ENCODE results near the gene RNF26.

The RNF26 gene

DNA sequence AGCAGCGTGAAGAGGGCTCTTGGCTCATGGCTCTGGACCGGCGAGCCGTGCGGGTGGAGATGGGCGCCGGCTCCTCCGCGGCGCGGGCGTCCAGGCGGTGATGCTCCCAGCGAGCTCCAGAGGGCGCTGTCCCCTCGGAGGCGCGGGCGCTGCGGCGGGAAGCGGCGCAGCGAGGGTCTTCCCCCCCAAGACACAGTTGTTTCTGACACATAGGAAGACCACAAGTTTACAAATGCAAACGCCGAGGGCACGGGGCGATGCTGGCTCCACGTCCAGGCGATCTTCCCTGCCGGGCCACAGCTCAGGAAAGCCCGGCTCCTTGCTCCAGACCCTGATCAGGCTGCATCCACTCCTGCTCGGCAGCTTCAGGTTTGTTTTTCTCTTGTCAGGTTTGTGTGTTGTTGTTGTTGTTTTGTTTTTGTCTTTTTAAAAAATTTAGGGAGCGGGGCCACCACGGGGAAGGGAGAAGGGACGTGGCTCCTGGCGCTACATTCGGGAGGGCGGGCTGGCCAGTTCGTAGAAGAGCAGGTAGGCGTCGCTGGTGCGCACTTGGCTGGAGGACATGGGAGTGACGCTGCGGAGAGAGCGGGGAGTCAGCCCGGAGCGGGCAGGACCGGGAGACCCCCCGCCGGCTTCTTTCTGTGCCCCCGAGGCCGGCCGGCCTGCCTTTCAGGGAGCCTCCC, 22.2 kb downstream of the RNF26 start:
- DNase-seq = no peak

DNA sequence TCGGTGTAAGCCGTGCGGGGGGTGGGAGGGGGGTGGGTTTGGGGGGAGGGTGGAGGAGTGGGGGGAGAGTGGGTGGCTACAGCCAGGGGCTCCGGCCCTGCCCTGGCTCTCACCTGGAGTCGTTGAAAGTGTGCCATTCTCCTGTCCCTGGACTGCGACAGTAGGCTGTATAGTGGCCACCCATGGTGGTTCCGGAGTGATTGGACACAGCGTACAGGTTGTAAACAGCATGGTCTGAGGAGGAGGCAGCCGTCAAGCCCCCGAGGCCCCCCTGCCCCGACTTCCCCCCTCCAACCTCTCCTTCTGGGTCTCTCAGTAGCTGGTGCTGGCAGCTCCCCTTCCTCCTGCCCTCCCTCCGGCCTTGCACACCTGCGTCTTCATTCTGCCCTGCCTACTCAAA, 22.7 kb downstream of the RNF26 start:
- DNase-seq = no peak

DNA sequence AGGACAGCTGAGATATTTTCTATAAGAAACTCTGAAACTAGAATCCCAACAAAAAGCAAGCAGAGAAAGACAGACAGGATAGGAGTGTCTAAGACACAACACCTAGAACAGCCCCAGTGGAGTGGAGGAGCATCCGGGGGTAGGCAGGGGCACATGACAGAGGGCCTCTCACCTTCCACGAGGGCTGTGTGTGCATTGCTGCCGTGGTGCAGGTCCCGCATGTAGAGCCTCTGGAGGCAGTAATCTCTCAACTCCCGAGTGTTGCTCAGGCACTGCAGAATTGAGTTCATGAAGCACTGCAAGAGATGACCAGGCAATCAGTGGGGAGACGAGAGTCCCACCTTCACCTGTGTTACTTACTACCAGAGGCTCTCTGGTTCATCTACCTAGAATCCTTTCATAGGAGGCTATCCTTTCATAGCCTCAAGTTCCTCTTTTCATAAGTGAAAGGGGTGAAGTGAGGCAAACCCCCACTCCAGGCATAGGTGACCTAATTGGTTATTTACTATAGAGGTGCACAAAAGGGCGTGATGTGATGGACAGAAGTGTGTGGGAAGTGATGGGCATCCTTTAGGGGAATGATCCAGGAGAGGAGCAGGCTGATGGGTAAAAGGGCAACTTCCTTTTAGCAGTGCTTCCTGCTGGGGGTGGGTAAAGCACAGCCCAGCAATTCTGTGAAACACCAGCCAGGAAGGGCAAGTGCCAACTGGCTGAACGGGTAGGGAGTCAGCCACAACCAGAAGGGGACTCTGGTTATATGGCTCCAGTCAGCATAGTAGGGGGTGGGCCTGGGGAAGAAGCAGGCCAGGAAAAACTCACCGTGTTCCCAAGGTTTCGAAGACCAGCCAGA, 25.3 kb downstream of the RNF26 start:
- DNase-seq = no peak

DNA sequence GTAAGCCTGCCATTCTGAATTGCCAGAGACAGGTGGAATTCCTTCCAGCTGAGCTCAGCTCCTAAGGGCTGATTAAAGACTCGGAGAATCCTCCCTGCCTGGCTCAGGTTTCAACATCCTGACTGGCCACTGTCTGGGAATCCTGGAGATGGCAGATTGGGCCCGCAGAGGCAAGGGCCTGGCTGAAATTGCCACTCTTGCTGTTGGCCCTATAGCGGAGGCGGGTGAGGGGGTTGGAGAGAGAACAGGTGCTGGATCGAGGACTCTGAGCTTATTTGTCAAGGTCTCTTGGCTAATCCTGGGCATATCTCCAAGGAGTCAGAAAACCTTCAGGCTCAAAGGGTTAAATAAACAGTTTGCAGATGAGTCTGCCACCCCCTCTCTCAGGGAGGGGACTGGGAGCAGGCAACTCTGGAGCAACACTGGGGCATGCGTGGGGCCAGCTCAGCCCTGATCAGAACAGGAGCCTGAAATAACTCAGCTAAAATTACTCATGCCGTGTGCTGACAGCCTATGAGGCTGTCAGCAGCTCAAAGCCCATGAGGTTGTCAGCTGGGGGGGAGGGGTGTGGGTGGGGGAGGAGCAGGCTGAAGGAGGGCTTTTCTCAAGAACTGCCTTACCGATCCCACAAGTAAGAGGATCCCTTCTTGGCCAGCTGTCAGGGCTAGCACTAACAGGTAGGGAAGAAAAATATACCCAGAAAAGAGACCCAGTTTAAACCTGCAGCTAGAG, 26.9 kb downstream of the RNF26 start:
- no peak for DNase-seq

DNA sequence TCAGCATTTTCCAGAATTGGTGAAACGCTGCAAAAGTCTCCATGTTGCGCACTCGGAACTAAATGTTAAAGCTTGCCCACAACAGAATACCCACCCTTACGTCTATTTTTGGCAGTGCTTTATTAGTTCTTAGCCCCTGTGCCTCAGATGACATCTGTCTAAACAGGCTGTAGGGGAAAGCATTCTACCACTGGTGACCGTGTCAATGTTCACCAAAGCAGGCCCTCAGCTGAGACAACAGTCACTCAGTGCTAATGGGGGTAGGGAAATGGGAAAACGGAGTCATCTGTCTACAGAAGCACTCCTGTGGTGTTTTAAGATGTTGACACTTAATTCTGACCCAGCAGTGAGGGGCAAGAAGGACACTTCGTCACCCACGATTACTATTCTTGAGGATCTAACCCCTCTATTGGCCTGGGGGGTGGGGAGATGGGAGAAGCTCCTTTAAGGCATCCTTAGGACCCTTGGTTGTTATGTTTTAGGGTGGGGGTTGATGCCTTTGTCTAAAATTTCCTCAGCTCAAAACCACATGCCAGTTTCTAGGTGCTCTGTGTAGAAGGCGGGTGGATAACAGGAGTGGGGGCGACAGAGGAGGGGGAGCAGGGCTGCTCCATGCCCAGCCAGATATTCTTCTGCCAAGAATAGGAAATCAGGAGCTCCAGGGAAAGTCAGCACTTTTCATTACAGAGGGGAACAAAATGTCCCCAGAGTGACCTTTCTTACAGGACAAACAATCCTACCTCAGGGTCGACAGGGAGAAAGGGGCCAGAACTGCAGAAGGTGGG, 27.8 kb downstream of the RNF26 start:
- no peak for DNase-seq

DNA sequence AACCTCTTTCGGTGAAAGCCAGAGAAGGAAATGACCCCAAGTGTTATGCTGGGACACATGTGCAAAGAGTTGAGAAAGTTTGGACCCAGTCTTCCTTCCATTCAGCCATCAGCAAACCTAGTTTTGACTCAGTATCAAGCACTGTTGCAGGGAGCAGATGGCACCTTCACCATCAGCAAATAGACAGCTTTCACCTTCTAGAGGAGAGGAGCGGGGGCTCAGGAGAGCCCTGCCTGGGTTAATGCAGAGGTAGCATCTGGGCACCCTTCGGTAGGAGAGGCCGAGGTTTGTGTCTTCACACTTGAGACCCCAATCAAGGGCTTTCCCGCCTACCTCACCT, 28.4 kb downstream of the RNF26 start:
- DNase-seq = no peak

DNA sequence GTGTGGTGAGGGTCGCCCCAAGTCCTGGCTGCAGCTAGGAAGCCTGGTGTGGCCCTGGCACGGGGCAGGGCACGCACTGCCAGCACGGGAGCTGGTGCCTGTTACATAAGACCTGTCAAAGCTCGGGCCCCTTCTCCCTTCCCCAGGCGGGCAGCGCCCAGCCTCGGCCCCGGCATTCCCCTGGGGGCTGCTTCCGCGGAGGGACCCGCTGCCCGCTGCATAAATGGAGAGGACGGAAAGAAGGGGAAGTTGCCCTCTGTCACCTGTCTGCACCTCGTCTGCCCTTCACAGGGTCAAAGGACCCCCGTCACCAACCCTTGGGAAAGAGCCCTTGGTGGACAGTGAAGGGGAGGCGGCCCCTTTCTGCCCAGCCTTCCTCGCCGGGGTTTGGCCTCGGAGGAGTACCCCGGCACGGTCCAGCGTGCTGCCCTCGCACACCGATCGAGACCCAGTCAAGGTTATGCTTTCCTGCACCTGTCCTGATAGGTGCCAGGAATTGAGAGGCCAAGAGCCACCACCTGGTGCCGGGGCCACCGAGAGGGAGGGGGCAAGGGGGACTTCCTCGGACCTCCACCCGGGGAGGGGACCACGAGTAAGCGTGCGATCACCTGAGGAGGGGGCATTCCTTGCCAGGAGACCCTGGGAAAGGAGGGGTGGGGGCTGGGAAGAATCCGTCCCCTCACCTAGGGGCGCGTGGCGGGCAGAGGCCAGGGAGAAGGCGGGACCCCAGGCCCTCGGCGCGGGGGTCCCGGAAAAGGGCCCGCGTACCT, 28.9 kb downstream of the RNF26 start:
- no peak for DNase-seq

DNA sequence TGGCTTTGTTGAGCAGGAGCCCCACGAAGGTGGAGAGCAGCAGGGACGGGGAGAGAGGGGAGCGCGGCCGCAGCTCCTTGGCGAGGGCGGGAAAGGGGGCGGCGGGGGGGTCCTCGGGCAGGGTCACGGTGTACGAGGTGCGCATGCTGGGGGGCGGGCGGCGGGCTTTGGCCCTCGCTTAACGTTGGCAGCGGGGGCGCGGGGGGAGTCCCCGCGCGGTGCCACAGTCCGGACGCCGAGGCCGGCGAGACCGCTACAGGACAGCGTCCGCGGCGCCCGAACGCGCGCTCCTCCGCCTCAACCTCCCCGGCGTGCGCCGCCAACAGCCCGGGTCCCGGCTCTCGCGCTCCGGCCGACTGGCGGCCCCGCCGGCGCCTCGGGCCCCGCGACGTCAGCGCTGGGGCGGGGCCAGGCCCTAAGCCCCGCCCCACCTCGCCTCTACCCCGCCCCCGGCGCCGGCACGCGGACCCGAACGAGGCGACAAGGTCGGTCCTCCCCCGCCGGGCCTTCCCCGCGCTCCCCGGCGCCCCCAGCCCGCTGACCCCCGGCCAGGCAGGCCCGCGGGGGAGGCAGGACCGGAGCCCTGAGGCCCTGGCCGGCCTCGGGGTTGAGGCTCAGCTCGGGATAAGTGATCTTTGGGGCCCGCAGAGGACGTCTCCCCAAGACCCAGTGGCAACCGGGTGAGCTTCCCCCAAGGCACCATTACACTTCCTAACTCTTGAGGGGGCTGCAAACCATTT, 29.7 kb downstream of the RNF26 start:
- peak; percentile 38 for DNase-seq

DNA sequence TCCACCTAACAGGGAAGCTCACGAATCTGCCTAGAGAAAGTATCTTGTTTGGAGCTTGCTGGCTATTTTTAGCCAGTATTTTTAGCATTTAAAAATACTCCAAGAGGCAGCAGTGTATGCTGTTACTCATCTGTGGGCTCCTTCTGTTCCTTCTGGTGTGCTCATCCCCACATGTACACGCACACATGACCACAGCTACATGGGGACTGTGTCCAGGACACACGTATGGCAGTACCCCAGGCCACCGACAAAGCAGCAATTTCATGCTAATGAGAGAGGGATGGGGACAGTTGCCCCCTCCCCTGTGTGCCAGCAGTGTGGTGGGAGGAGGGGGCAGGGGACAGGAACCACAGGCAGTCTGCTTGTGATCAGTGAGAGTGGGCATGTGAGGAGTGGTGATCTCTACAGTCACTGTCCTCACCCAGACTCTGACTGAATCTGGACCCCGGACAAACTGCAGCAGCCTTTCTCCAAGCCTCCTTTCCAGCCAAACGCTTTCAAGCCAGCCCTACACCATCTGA, 30.8 kb downstream of the RNF26 start:
- DNase-seq = no peak

DNA sequence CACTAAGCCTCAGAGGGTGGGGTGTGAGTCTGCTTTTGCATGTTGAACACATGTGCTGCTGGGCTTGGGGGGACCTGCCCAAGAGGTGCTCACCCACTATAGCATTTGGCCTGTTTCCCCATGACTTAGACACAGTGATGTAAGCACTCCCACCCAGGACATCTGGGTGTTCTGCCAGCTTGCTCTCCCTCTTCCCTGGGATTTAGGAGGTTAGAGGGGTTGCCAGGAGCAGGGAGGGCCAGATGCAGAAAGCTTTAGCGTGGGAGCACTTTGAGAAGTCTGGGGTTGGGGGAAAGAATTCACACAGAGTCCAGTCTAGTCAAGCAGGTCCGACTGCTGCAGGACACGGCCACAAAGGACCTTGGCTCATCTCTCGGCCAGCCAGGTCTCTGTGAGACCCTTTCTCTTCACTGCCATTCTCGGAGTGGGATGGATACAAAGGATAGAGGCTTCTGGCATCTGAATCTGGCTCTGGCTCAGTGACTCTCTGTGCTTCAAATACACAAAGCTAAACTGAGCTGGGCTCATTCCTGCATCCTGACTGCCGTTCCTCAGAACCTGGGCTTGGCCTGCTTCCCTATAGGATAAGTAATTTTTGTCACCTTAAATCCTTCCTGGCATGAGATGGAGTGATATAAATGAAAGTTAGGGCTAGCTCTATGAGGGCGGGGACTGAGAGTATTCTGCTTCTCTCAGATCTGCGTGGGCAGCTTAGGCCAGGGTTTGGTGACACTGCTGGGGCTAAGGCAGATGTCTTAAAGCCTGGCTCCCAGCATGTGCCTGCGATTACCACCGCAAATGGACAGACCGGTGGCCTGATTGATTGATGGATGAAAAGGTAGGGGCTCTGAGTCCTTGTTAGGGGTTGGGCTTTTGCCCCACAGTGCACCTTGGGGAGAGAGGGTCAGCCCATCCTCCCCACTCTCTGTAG, 32.6 kb downstream of the RNF26 start:
- DNase-seq = no peak

DNA sequence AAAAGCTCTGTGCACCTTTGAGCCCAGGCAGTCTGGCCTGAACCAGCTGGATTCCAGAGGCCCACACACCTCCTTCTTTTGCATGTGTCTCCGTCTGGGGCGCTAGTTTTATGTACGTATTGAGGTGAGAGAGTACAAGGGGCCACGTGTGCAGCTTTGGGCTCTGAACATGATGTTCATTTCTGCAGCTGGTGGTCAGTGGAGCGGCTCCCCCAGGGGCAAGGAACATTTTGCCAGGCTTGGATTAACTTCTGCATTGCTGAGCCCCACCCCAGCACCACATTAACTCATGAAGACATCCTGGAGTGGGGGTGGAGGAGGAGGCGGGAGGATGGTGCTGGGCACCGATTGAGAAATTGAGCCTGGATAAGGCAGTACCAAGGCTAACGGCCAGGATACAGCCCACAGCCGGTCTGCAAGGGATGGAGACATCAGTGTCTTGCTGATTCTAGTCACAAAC, 33.4 kb downstream of the RNF26 start:
- DNase-seq = no peak

DNA sequence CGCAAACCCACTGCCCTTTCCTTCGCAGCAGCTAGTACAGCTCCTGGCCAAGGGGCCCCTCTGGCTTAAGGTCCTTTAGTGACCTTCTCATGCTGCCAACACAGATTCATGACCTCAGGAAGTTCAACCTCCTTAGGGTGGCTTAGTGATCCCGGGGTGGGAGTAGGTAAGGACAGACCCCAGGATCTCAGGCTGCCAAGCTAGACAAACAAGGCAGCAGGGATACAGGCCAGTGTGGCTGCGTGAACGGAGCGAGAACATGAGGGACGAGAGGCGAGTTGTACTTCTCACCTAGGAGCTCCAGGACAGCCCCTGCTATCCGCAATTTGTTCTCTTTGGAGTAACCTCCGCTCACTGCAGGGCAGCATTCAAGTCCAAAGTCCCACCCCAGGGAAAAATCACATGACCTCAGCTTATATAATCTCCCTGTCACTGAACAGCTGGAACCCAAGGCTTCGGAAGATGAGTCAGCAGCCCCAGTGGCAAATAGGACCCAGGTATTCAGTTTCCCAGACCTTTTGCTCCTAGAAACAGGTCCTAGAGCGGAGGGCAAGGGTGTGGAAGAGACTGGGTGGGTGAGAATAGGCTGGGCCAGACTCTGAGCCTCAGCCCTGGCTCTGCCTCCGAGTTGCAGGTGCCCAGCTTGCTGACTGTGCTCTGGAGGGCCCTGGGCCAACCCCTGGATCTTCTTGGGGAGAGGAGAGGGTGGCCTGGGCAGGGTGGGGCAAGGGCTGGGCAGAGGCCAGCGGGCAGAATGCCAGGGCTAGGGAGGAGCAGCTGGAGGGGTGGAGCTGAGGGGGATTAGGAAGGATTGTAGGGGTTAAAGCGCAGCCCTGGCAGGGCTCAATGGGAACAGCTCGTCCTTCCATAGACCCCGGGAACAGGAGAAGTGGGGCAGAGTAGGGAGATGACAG, 34.1 kb downstream of the RNF26 start:
- DNase-seq = no peak

DNA sequence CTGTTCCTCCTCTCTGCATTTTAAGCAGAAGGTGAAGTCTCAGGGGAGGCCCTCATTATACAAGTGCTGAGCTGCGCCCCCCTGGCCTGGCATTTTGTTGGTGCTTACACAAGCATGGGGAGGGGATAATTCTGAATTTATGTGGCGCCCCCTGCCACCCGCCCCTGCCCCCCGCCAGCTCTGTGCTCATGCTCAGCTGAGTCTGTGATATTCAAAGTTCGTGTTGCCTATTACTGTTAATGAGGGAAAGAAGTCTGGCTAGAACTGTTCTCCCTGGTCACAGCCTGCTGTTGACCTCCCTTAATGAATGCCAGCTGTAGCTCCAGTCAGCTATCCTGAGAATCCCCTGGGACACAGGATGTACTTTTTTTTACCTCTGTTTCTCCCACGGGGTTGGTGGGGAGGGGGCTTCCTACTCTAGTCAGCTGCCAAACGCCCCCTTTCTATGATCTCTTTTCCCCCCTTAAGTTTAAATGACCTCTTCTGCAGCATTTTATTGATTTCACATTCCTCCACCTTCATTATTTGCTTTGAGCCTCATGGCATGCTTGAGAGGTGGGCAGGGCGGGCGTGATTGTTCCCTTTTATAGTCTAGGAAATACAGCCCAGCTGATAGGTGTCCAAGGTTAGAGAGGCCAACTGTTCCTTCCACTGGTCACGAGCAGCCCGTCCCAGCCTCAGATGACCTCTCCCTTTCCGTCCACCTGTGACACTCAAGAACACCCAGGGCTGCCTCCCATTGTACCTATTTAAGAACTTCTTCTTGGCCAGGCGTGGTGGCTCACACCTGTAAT, 35.0 kb downstream of the RNF26 start:
- DNase-seq = no peak

DNA sequence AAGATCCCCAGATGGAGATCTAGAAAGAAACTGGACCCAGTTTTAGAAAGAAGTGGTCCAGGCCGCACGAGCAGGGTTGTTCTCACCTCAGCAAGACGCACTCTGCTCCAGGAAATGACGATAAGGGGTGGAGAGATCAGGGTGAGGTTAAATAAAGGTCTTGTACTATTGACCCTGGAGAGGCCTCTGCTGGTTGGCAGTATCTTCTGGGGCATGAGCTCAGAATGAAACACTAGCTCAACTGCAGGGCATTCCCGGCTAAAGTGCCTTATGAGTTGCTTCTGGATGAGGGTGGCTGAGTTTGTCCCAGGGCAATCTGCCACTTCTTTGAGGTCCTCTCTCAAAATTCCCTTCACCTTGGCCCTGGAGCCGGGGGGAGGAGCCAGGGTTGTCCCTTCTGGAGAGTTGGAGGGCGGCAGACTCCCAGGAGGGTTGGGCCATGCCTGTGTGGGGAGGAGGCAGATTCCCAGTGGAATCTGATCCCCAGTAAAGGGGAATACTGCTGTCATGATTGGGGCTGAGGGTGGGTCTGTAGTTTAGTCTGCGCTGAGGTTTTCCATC, 36.2 kb downstream of the RNF26 start:
- no peak for DNase-seq

DNA sequence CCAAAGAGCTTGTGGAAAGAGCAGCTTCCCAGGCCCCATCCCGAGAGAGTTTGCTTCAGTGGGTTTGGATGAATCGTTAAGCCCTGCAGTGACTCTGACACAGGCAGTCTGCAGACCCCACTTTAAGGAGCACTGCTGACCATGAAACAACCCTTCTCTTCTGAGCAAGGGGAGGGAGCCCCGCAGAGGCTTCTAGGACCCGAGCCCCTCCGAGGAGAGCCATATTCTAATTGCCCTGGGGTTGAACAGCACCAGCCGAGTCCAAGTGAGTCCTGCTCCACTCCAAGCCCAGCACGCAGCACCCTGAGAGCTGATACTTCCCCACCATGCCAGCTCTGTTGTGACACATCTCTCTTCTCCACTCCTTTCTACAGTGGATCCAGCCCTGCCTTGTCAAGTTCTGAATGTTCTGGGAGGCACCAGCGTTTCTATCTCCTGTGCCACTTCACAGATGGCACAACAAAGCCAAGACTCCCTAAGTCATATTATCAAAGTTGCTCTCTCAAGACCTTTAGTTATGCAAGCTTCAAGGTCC, 36.8 kb downstream of the RNF26 start:
- no peak for DNase-seq

DNA sequence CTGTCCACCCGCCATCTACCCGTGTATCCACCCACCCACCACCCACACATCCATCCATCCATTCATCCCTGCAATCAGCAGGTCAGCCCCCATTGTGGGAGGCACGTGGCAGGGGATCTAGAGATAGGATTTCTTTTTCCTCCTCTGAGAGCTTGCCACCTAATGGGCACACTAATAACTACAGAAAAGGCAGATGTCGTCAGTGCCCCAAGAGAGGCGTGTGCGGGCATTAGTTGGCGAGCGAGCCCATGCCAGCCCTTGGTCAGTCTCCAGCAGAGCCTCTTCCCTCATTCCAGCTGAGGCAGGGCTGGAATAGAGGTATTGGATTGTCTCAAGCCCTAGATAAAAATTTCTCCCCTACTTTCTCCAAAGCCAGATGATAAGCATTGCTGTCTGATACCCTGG, 37.5 kb downstream of the RNF26 start:
- DNase-seq = peak; percentile 23

DNA sequence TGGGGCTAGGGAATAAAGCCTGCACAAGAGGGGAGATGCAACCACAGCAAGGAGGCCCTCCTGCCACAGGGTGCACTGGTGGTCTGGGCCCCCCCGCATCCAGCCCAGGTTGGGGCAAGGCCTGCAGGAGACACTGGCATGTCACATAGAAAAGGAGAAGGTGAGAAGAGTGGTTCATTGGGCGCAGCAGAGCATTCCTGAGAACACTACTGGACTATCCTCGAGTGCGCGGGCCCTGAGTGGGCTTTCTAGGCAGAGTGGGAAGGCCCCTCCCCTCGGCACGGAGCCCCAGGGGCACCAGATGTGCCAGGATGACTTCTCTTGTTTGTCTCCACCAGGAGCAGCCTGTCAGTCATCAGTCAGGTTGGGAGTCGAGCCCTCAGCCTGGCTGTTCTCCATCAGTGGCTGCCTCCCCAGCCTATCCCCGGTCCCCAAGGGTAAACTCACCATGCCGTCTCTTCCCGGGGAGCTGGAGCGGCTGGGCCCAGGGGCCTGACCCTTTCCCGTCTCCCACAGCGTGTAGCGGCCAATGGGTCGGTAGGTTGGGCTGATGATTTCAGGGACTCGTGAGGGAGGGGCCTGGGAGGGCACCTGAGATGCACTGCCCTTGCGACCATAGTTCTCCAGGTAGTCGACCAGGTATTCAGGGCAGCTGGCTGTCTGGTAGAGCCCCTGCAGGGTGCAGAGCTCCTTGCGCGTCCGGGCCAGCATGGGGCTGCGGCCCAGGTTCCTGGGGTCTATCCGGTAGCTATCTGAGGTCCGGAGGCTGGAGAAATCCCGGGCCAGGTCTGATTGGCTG, 38.1 kb downstream of the RNF26 start:
- DNase-seq = no peak

All from NCI-H774 (cell line).